ENCODE results near the gene ADD1.
"Not testable (repeated sequence)": the region's sequence is repeated elsewhere in the genome, so short reads cannot be mapped to it uniquely, and the experiment has no call there.

The ADD1 gene

DNA sequence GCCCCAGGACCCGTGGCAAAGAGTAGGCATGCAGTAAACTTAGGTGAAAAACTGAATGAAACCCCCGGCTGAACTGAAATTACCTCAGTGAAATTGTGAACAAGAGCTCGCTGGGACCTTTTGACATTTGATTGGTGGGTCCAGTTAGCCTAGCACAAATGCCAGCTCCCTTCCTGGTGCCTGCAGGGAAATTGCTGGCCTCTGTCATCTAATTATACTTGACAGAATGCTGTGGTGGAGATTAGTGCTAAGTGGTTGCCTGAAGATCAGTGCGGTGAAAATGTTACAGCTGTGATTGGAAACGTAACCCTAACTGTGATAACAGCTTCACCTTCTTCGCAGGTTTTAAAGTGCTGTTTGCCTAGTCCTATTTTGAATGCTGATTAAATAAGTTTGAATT is 43.0 kb downstream of the ADD1 start:
- DNase-seq (ENCODE audit: low read depth): no peak

- DNase-seq (ENCODE audit: low read depth): no peak
These were observed 43.7 kb downstream of the ADD1 start for GRCh38 chr4:2887343-2887742.

GRCh38 chr4:2888886-2889285 is 45.2 kb downstream of the ADD1 start:
- DNase-seq (ENCODE audit: low read depth): no peak

DNA sequence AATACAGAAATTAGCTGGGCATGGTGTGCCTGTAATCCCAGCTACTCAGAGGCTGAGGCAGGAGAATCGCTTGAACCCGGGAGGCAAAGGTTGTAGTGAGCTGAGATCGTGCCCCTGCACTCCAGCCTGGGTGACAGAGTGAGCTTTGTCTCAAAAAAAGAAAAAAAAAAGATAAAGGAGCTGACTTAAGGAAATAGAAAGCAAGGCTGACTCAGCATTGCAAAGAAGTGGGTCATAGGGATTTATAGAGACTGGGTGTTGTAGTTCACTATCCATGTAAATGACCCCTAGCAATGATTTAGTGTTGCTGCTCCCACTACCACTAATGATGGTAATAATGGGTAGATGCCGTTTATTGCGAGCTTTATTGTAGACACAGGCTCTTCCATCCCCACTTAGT is 47.6 kb downstream of the ADD1 start:
- peak; percentile 51 for DNase-seq (ENCODE audit: low read depth)

DNA sequence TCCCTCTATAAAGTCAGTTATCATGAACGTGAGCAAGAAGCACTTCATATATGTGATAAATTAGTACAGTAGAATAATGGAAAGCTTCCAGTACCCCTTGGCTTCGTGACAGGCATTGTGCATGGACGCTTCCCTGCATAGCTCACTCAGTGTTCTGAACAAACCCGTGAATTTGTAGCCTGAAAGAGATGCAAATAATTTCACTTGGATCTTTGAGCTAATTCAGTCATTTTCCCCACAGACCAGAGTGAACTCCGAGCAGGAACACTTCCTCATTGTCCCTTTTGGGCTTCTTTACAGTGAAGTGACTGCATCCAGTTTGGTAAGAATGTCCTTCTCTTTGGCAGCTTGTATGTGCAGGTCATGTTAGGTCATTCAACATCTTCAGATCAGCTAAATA is 50.1 kb downstream of the ADD1 start:
- peak; percentile 8 for DNase-seq (ENCODE audit: low read depth)

- DNase-seq (ENCODE audit: low read depth): no peak
These were observed 54.4 kb downstream of the ADD1 start for GRCh38 chr4:2898001-2898400.

DNA sequence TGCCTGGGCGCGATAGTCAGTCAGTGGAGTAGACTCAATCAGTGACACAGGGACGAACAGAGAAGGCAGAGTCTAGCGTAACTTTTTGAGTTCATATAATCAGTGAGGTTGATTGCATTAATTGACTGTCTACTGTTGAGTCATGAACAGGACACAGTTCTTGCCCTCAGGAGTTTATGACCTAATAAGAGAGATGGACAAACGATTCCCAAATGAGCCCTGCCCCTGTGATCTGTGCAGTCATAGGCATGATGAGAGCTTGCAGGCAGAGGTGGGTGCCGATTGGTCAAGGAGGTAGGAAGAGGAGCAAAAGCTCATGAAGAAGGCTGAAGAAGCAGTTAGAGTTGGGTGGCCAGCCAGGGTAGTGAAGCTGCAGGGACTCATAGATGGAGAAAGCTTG is 57.1 kb downstream of the ADD1 start:
- DNase-seq (ENCODE audit: low read depth): no peak

DNA sequence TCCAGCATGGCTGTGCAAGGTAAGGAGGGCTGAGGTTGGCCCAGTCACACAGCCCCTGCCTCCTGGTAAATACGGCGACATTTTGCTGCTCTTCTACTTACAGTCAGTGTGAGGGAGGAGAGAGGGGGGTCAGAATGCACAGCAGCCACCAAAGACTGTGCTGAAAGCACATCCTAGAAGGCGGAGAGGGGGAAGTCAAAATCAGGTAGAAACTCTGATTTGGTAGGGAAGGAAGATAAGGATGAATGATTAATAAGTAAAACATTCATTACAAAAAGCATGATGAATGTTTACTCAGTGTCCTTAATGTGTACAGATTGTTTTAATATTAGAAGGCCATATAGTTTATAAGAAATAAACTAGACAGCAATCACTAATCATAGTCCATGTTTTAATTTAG is 57.5 kb downstream of the ADD1 start:
- no peak for DNase-seq (ENCODE audit: low read depth)

DNA sequence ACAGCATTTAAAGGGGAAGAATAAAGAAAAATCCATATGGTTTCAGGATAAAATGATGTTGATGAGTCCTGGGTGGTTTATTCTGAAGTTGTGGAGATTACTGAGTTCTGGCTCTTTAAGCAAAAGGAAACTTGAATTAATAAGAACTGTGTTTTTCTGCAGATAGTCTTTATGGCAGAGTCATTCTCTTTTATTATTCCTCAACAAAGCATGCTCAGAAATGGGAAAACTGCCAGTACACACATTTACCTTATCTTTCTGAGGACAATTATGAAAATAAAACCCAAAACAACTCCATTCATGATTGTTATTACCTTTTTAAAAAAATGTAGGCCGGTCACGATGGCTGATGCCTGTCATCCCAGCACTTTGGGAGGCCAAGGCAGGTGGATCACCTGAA is 58.5 kb downstream of the ADD1 start:
- DNase-seq (ENCODE audit: low read depth): no peak

- DNase-seq (ENCODE audit: low read depth): no peak
These were observed 61.9 kb downstream of the ADD1 start for GRCh38 chr4:2905544-2905943.

- no peak for DNase-seq (ENCODE audit: low read depth)
These were observed 62.6 kb downstream of the ADD1 start for GRCh38 chr4:2906218-2906617.

- no peak for DNase-seq (ENCODE audit: low read depth)
These were observed 63.6 kb downstream of the ADD1 start for GRCh38 chr4:2907226-2907625.

- no peak for DNase-seq (ENCODE audit: low read depth)
These were observed 64.2 kb downstream of the ADD1 start for GRCh38 chr4:2907706-2908293.

DNA sequence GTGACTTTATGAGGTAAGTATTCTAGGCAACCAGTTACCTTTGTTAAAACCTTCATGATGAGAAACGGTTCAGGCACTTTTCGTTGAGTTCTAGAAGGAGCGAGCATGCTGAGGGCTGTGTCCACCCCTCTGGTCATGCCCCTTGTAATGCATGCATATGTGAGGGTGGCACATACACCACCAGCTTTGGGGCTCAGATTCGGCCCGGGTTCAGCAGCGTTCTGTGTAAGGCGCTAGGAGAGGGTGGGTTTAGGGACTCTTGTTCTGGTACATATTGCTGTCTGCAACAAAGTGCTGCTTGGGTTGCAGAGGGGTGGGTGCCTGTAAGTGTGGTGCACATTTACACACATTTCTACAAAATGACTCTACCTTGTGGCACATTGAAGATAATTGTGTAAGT is 65.0 kb downstream of the ADD1 start:
- no peak for DNase-seq (ENCODE audit: low read depth)

DNA sequence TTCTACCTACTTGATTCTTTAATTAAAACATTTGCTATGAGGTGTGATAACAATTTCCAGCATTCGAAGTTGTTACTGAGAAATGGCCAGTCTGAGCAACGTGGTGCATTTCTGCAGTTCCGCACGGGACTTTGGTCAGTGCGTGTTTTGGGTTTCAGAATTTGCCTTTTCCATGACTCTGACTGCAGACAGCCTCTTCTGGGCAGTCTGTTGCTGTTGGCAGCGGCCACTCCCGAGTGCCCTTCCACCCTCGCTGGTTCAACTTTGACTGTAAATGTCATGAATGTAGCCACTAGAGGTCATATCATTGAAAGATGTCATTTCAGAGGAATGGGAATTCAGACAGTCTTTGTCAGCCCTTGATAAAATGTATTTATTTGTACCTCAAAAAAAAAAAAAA is 65.9 kb downstream of the ADD1 start:
- DNase-seq (ENCODE audit: low read depth): no peak

- DNase-seq (ENCODE audit: low read depth): no peak
These were observed 66.8 kb downstream of the ADD1 start for GRCh38 chr4:2910409-2910808.

- no peak for DNase-seq (ENCODE audit: low read depth)
These were observed 68.2 kb downstream of the ADD1 start for GRCh38 chr4:2911868-2912267.

DNA sequence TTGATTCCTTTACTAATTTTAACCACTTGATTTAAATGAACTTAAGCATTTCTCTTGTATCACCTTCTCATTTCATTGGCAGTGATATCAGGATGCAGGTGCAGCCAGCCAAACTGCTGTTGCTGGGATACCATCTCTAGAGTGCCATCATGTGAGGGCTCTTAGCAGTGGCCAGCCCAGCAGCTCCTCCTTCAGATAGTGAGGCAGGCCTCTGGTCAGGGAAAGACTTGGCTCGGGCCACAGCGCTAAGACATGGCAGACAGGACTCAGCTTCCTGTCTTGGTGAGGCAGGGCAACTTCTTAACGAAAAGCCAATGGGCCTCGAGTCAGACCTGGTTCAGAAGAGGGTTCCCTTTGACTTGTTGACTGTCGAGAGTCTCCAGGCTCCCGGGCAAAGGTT is 69.5 kb downstream of the ADD1 start:
- no peak for DNase-seq (ENCODE audit: low read depth)

GRCh38 chr4:2914256-2915126 is 70.8 kb downstream of the ADD1 start:
- no peak for DNase-seq (ENCODE audit: low read depth)

DNA sequence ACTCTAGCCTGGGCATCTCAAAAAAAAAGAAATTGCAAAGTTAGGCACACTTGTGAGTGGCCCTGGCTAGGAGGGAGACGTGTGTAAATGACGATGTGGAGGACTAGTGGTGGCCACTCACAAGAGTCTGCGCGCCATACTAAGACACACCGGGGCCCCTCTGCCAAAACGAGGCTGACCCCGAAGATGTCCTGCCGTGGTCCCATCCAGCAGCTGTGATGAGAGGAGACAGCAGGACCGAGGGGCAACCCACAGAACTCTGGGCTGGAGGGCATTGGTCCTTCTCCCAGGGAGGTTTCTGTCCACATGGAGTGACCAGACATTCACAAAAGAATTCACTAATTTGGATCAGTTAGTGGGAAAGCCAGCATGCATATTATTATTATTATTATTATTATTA is 72.1 kb downstream of the ADD1 start:
- no peak for DNase-seq (ENCODE audit: low read depth)

- DNase-seq (ENCODE audit: low read depth): not testable (repeated sequence)
These were observed 73.1 kb downstream of the ADD1 start for GRCh38 chr4:2916696-2917095.

DNA sequence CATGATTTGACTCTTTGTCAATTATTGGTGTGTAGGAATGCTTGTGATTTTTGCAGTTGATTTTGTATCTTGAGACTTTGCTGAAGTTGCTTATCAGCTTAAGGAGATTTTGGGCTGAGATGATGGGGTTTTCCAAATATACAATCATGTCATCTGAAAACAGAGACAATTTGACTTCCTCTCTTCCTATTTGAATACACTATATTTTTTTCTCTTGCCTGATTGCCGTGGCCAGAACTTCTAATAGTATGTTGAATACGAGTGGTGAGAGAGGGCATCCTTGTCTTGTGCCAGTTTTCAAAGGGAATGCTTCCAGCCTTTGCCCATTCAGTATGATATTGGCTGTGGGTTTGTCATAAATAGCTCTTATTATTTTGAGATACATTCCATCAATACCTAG is 74.7 kb downstream of the ADD1 start:
- not testable (repeated sequence) for DNase-seq (ENCODE audit: low read depth)

DNA sequence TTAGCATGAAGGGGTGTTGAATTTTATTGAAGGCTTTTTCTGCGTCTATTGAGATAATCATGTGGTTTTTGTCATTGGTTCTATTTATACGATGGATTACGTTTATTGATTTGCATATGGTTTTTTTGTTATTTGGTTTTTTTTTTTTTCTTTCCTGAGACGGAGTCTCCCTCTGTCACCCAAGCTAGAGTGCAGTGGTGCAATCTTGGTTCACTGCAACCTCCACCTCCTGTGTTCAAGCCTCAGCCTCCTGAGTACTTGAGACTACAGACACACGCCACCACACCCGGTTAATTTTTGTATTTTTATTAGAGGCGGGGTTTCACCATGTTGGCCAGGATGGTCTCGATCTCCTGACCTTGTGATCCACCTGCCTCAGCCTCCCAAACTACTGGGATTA is 75.1 kb downstream of the ADD1 start:
- not testable (repeated sequence) for DNase-seq (ENCODE audit: low read depth)
